ENCODE data around the gene PRSS37. TPM values are rescaled to one million over a fixed set of nuclear protein-coding genes. Genes with fewer than 3 reads are reported as not detected.

PRSS37 gene
- polyA plus RNA-seq, 3 donors = not detected

DNA sequence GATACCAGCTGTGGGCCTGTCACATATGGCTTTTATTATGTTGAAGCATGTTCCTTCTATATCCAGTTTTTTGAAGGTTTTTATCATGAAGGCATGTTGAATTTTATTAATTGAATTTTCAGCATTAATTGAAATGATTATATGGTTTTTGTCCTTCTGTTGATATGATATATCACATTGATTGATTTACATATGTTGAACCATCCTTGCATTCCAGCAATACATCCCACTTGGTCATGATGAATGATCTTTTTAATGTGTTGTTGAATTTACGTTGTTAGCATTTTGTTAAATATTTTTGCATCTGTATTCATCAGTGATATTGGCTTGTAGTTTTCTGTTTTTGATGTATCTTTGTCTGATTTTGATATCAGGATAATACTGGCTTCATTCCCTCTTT, 21.2 kb downstream of the PRSS37 start:
- 95 to 98% (median 97%) methylated on average over 1 of the region's 1 CpG for WGBS, 3 donors
- no peak overlapping the region for H3K27ac ChIP-seq (ENCODE audit: low read depth, low read length)

DNA sequence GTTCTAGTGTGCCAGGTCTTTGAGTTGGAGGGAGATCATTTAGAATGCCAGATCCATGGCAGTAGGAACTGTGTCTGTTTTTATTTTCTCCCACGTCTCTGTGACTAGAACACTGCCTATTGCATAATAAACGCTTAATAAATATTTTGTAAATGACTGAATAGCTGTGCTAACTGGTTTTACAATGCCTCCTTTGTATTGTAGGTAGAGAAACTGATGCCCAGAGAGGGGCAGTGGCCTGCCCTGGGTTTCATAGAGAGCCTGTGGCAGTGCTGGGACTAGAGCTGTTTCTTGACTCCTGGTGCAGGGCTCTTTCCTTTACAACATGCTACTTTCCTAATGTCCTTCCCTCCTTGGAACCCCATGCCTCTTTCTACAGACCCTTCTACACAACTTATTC, 48.8 kb downstream of the PRSS37 start:
- no peak overlapping the region for H3K27ac ChIP-seq (ENCODE audit: low read depth, low read length)
- WGBS, 3 donors = 75 to 82% (median 82%) methylated on average over 2 of the region's 2 CpGs

DNA sequence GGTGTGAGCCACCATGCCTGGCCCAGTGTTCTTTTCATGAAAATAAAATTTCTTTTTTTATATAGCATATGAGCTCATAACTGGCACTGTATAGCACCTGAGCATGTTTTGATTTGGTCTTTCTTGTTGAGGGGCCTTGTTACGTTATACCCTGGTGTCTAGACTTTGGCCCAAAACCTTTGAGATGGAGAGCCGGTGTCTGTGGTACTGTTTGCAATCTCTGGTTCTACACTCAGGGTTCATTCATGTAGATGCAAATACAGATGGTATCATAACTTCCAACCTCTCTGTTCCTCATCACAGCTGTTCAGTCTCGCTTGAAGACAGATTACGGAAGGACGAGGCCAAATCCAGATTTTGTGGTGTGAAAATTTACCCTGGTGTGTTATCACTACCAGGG, 51.4 kb downstream of the PRSS37 start, which contains the start of gene TAS2R5:
Gene TAS2R5 (plus strand): TSS at position 301 of the 400 bp plus-strand sequence. CDS start 145 bp downstream, outside the sequence.
- WGBS, 3 donors = 88 to 99% (median 90%) methylated on average over 5 of the region's 5 CpGs
- no peak within 1 kb of the TSS for H3K27ac ChIP-seq (ENCODE audit: low read depth, low read length)

DNA sequence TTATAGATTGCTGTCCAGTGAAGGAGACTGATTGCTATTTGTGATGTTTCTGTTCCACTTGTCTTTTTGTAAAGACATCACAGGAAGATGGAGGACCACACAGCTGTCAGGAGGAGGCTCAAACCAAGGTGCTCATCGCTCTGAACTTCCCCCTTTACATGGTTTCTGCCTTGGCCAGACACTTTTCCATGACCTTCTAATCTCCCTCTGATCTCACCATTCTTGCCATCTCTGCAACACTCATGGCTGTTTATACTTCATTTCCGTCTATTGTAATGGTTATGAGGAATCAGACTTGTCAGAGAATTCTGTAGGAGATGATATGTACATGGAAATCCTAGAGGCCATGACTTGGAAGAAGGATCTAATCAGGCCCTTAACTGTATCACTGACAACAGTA, 53.0 kb downstream of the PRSS37 start:
- H3K27ac ChIP-seq (ENCODE audit: low read depth, low read length) = no peak overlapping the region
- 82 to 88% (median 86%) methylated on average over 2 of the region's 2 CpGs for WGBS, 3 donors

Other genes with a start within 250 kb of the PRSS37 start
- 1 to 10 TPM; 5.6 to 9.0 (median 6.1) TPM for gene DENND11, start 139.3 kb downstream of the PRSS37 start, polyA plus RNA-seq
- gene WEE2, start 133.1 kb downstream of the PRSS37 start, polyA plus RNA-seq = under 1 TPM in 1 of 3 donors, not detected in 2; 0.12 TPM
- gene SSBP1, start 103.1 kb downstream of the PRSS37 start, polyA plus RNA-seq = 100 to 1,000 TPM in 2 of 3 donors, 10 to 100 TPM in 1; 78.6 to 169 (median 150) TPM
- under 1 TPM in 1 of 3 donors, not detected in 2; 0.10 TPM for gene TAS2R3, start 77.4 kb downstream of the PRSS37 start, polyA plus RNA-seq
- under 1 TPM; 0.06 to 0.22 (median 0.10) TPM for gene TAS2R4, start 64.8 kb downstream of the PRSS37 start, polyA plus RNA-seq
- gene TAS2R5, start 51.3 kb downstream of the PRSS37 start, polyA plus RNA-seq = under 1 TPM; 0.24 to 0.56 (median 0.36) TPM
- gene OR9A4, start 74.9 kb upstream of the PRSS37 start, polyA plus RNA-seq = not detected
- under 1 TPM in 2 of 3 donors, not detected in 1; 0.15 to 0.79 TPM for gene CLEC5A, start 105.5 kb upstream of the PRSS37 start, polyA plus RNA-seq
- gene TAS2R38, start 132.3 kb upstream of the PRSS37 start, polyA plus RNA-seq = not detected
- gene MGAM, start 154.4 kb upstream of the PRSS37 start, polyA plus RNA-seq = 1 to 10 TPM in 2 of 3 donors, under 1 TPM in 1; 0.09 to 3.8 (median 3.6) TPM

All from adipose tissue (tissue), 3 donors.